Measurements from ENCODE around the gene HDLBP. TPM values are rescaled to one million over a fixed set of nuclear protein-coding genes. Genes with fewer than 3 reads are reported as not detected.

The HDLBP gene
- total RNA-seq, 1 donor from 2014 or later = 159 TPM

- DNase-seq (ENCODE audit: low spot score in 2 of 2) (no peak), FAIRE-seq (no peak)
Observed at GRCh38 chr2:241257419-241258032, 57.9 kb downstream of the HDLBP start.

GRCh38 chr2:241256168-241256545 lies 59.3 kb downstream of the HDLBP start:
- DNase-seq (ENCODE audit: low spot score in 2 of 2) (no peak), FAIRE-seq (no peak)

DNA sequence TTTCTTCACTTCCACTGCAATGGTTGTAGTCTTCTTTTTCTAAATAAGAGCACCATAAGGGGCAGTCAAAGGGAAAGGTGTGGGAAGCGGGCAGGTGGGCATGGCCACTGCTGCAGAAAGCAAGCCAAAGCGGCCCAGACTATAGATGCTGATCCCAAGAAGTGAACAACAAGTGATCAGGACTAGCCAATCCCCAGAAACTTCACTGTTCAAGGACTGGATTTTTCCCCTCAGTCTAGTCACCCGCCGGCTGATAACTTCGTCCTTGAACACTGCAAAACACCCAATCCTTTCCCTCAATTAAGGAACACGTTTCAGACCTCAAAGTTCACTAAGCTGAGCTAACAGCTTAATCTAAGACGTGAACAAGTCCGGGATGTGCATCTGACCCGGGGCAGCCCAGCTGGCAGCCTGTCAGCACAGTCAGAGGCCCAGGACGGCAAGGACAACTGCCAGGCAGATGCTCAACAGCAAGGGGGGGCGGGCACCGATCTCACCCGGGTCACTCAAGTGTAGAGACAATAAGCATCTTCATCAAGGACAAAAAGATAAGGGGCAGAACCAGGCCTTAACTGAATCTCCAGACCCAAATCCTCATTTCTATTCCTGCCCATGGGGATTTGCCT lies 59.8 kb downstream of the HDLBP start:
- DNase-seq (ENCODE audit: low spot score in 2 of 2) = no peak
- FAIRE-seq = no peak

GRCh38 chr2:241254904-241255351 lies 60.5 kb downstream of the HDLBP start:
- FAIRE-seq = no peak

DNA sequence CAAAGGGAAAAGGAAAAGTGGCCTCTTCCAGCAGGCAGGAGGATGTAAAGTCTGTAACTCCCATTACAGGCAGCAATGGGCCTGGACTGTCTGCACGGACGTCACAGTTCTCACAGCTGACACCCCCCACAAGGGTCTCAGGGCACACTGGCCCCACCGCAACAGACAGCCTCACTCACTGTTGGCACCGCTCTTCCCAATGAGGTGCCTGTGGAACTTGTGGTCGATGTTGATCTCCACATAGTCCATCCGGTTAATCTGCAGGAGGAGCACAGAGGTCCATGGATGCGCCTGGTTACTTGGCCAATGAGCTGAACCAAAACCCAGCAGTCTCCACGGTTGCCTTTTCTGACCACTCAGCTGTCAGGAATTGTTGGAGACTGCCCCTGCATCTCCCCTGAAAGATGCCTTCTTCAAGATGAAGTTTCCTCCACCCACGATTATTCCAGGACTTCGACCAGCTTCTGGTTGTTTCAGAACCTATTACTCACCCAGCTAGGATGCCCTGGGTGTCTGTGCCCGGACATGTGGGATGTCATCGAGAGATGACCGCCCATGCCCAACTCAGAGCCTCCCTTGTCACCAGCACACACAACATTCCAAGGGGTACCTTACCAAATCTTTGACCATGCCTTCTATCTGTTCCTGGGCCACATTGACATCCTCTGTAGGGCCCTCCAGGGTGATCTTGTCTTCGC lies 62.5 kb downstream of the HDLBP start:
- FAIRE-seq = no peak

More at GRCh38 chr2:241254904-241255351, 60.5 kb downstream of the HDLBP start:
- DNase-seq (ENCODE audit: low spot score in 2 of 2) = no peak

GRCh38 chr2:241249654-241250053 lies 65.8 kb downstream of the HDLBP start:
- DNase-seq (ENCODE audit: low spot score in 2 of 2) = no peak
- FAIRE-seq = no peak

More for the DNA sequence above, 62.5 kb downstream of the HDLBP start:
- no peak for DNase-seq (ENCODE audit: low spot score in 2 of 2)

DNA sequence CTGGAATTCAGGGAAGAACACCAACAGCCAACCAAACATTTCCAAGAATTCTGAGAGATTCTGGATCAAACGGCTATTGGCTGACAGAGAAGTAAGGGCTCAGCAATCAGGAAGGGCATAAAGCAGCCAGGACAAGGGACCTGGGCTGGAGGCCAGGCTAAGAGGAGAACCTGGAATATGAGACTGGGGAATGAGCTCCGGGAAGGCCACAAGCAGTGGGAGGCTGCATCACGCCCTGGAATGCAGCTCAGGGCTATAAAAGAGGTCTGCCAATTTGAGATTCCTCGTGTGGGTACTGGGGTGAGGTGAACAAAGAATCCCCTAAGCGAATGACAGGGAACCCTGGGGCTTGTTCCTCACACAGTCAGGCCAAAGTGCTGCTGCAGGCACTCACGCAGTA lies 66.6 kb downstream of the HDLBP start:
- DNase-seq (ENCODE audit: low spot score in 2 of 2) = no peak
- no peak for FAIRE-seq

DNA sequence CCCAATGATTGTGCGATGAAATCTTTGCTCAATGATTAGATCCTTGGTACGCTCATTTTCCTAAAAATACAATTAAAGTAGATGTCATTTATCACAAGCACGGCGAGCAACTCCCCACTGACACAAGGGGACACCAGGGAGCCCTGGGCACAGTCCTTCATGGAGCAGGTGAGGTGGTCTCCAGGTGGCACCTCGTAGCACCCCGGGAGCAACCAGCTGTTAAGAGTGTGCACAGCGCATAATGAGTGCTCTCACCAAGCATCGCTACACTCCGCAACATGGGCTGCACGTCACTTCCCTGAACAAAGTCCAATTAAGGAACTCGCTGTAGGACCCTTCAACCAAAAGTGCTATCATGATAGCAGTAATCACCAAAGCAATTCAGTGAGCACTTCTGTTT lies 67.2 kb downstream of the HDLBP start:
- FAIRE-seq (no peak), DNase-seq (ENCODE audit: low spot score in 2 of 2) (no peak)

DNA sequence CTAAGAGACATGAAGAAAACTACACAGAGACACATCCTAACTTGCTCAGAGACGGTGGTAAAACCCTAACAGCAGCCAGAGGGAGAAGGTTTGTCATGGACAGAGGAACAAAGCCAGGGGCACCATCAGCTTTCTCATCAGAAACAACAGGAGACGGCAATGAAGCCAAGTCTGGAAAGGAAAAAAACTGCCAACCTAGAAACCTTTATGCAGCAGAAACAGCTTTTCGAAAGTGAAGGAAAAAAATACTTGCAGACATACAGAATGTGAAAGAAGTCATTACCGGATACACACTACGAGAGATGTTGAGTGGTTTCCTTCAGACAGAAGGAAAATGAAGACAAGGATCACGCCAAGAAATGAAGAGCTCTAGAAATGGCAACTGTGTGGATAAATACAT lies 71.1 kb downstream of the HDLBP start:
- DNase-seq (ENCODE audit: low spot score in 2 of 2) (no peak), FAIRE-seq (no peak)

- DNase-seq (ENCODE audit: low spot score in 2 of 2) (no peak), FAIRE-seq (no peak)
Observed at GRCh38 chr2:241242306-241242705, 73.2 kb downstream of the HDLBP start.

DNA sequence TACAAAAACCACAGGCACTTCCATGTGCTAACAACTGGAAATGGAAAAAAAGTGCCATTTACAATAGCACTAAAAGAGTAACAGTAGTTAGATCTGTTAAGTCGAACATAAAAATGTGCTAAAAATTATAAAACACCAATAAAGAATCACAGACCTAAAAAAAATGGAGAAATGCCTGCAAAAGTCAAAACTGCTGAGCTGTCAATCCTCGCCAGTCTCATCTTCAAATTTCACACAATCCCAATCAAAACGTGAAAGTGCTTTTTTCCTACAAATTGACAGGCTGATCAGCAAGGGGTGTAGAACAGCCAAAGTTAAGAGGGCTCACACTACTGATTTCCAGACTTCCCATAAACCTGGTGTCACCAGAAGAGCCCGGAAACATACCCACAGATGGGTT lies 73.8 kb downstream of the HDLBP start:
- DNase-seq (ENCODE audit: low spot score in 2 of 2) = no peak
- no peak for FAIRE-seq

DNA sequence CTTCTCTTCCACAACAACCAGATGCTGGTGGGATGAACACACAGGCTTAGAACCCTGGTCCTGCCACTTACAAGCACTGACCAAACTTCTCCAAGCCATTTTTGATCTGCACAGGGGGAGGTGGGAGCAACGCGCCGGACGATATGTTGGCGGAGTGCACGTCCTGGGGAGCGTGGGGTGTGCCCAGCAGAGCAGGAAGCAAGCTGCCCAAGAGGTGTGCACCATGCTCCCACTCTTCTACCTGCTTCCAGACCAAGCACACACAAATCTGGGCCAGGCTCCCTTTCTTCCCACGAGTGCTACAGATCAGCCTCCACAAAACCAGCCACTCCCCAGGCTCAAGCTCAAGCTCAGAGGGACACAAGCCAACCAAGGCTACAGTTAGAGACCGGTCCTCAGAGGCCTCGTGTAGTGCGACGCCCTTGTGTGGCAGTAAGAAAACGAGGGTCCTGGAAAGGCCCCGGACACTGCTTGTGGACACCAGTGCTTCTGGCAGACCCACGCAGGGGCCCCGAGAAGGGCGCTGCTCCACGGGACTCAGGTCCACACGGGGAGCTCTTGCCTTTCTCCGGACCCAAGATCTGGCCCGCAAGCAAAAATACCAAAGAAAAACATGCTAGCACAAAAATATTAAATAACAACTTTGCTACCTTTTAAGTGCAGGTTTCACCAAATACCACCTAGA lies 75.0 kb downstream of the HDLBP start:
- FAIRE-seq = no peak
- no peak for DNase-seq (ENCODE audit: low spot score in 2 of 2)

GRCh38 chr2:241239552-241240202 lies 75.8 kb downstream of the HDLBP start:
- DNase-seq (ENCODE audit: low spot score in 2 of 2) (no peak), FAIRE-seq (no peak)

GRCh38 chr2:241238693-241239198 lies 76.7 kb downstream of the HDLBP start:
- DNase-seq (ENCODE audit: low spot score in 2 of 2) (no peak), FAIRE-seq (no peak)

- DNase-seq (ENCODE audit: low spot score in 2 of 2) (no peak), FAIRE-seq (no peak)
Observed at GRCh38 chr2:241237949-241238371, 77.5 kb downstream of the HDLBP start.

DNA sequence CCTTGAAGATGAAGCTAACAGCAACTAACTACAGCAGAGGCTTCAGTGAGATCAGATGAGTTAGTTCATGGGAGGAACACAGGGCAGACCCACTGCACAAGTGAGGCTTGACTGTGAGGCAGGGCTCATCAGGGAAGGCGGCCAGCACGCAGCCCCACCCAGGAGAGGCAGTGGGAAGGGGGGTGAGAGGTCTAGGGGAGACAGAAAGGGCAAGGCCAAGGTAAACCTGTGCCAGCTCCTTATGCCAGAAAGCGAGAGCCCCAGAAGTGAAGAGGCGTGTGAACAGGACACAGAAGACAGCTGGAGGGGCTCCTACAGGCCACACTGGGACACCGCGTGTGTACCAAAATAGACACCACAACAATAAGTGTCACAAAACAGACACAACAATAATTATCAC lies 78.4 kb downstream of the HDLBP start:
- DNase-seq (ENCODE audit: low spot score in 2 of 2) = no peak
- no peak for FAIRE-seq

DNA sequence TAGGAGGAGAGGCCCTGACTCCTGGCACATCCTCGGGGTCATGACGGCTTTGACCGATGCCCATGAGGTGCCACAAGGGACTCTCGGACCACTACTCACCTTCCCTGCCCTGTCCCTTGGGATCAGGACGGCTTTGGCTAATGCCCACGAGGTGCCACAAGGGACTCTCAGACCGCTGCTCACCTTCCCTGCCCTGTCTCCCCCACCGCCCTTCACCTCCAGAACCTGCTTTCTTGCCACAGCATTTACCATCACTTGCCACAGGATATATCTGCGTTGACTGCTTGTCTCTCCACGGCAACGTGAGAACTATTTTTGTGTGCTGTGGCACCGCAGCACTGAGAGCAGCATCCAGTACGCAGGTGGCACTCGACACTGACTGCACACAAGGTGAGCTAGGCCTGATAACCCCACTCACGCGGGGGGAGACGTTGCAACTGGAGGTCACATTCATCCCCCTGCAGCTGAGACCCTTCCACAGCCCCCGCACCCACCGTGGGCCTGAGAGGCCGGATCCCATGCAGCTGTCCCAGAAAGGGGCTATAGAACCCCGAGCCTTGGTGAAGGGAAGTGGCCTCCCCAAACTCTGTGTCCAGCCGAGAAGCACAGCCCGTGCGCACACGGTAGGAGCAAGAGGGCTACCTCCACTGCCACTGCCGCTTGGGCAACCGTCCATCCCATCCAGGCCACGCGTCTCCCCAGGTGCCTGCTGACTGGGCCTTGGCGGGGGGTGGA lies 79.4 kb downstream of the HDLBP start:
- DNase-seq (ENCODE audit: low spot score in 2 of 2) (no peak), FAIRE-seq (no peak)

- DNase-seq (ENCODE audit: low spot score in 2 of 2) (no peak), FAIRE-seq (no peak)
Observed at GRCh38 chr2:241234962-241235740, 80.3 kb downstream of the HDLBP start.
